GM18502 (cell line): Measurements from ENCODE around the gene ADGRA1.

Experiments
- ATAC-seq: cut with Tn5 transposase; IDR thresholded peaks from one replicate; pipeline ENCODE4 v1.9.1; 2021; ENCODE audit warnings: mild to moderate bottlenecking; ENCODE audit not compliant: unreplicated experiment, poor library complexity

ADGRA1 gene

GRCh38 chr10:133158756-133159610, 71.3 kb downstream of the ADGRA1 start:
- ATAC-seq, result no peak

- ATAC-seq, result no peak
Observed at GRCh38 chr10:133159611-133159949, 71.9 kb downstream of the ADGRA1 start.

- no peak for ATAC-seq
Observed at GRCh38 chr10:133159950-133160825, 72.5 kb downstream of the ADGRA1 start, which contains the start of gene KNDC1. TSS of gene KNDC1 (plus strand) at chr10:133160219. CDS start at chr10:133160468, 249 bp downstream.

GRCh38 chr10:133160826-133161471, 73.2 kb downstream of the ADGRA1 start:
- no peak for ATAC-seq

- ATAC-seq, result no peak
Observed at GRCh38 chr10:133161486-133162109, 73.9 kb downstream of the ADGRA1 start.

GRCh38 chr10:133162178-133162909, 74.6 kb downstream of the ADGRA1 start:
- ATAC-seq, result no peak

GRCh38 chr10:133162910-133163856, 75.5 kb downstream of the ADGRA1 start:
- no peak for ATAC-seq

GRCh38 chr10:133163889-133164815, 76.4 kb downstream of the ADGRA1 start:
- ATAC-seq, result no peak

- no peak for ATAC-seq
Observed at GRCh38 chr10:133164816-133165555, 77.3 kb downstream of the ADGRA1 start.

GRCh38 chr10:133165556-133166503, 78.1 kb downstream of the ADGRA1 start:
- ATAC-seq, result no peak

- ATAC-seq, result no peak
Observed at GRCh38 chr10:133166504-133166827, 78.7 kb downstream of the ADGRA1 start.

- ATAC-seq, result no peak
Observed at GRCh38 chr10:133166828-133167692, 79.3 kb downstream of the ADGRA1 start.

- no peak for ATAC-seq
Observed at GRCh38 chr10:133167693-133168616, 80.2 kb downstream of the ADGRA1 start.

GRCh38 chr10:133168617-133169031, 80.9 kb downstream of the ADGRA1 start:
- no peak for ATAC-seq
